K562 (cell line): ENCODE measurements around the gene MYO16. TPM values are rescaled to one million over a fixed set of nuclear protein-coding genes. Genes with fewer than 3 reads are reported as not detected.

Source experiments
- ATAC-seq: fragments of 200-7000 bp; cut with Tn5 transposase; 3 replicates; pipeline ENCODE4 v1.9.1; 2020; ENCODE audit warnings: moderate library complexity
- BruUV-seq: library from RNA; stranded (reverse); fragments of 400-500 nt; replicated peaks from 2 replicates; lab custom pipeline; 2021; lab: Mats Ljungman, UMichigan
- CTCF ChIA-PET: fragments of 300-600 bp; formaldehyde crosslinking; extraction: SDS; loops from one replicate; lab custom pipeline; 2021; ENCODE audit warnings: low intra/inter-chr PET ratio; lab: Yijun Ruan, JAX
- POLR2A ChIA-PET: fragments of 300-600, 350-650 bp; sonication (Branson Sonifier 250); formaldehyde crosslinking; extraction: SDS; loops from one replicate; lab custom pipeline; 2021; ENCODE audit warnings: antibody characterized with exemption, inconsistent platforms; lab: Yijun Ruan, JAX
- DNase-seq, 4 experiments: peaks; one replicate each; pipeline versions ENCODE4 v3.0.0 to v3.0.0-alpha.2; 2011 to 2018; ENCODE audit warnings: low spot score in 3 of 4, mixed read lengths in 3 of 4; ENCODE audit errors: extremely low read depth in 1 of 4
- FAIRE-seq: peaks from 2 replicates; lab custom pipeline; 2011; peaks lifted over from hg19 to GRCh38; lab: Jason Lieb, UNC
- H2AFZ ChIP-seq: 2 replicates; pipeline ENCODE4 v1.6.0; 2011; ENCODE audit warnings: low read depth, low read length, control low read depth, inconsistent platforms
- H3K27ac ChIP-seq: fragments of 200-600 bp; 3 replicates; pipeline ENCODE4 v1.8.0; 2011; ENCODE audit warnings: low read depth, mild to moderate bottlenecking, control low read depth, inconsistent platforms, low read length, moderate library complexity, mixed read lengths; ENCODE audit errors: extremely low read depth
- H3K27me3 ChIP-seq, 2 experiments: fragments of 300-600 bp in 1 of 2; 2 replicates in 1 of 2; 3 replicates in 1 of 2; pipeline versions ENCODE4 v1.6.0 to v1.8.0; 2011; ENCODE audit warnings: inconsistent platforms in 2 of 2, low read length in 2 of 2, mild to moderate bottlenecking in 1 of 2, mixed read lengths in 1 of 2, moderate library complexity in 1 of 2; ENCODE audit not compliant: control insufficient read depth in 2 of 2, insufficient read depth in 2 of 2
- H3K36me3 ChIP-seq: fragments of 300-600 bp; 3 replicates; pipeline ENCODE4 v1.8.0; 2011; ENCODE audit warnings: mild to moderate bottlenecking, low read length, inconsistent platforms; ENCODE audit not compliant: control insufficient read depth, insufficient read depth
- H3K4me1 ChIP-seq, 2 experiments: fragments of 200-600 bp in 1 of 2; replicated peaks in 1 of 2; 2 replicates in 1 of 2; 3 replicates in 1 of 2; pipeline versions ENCODE4 v1.5.1 to v1.8.0; 2011; ENCODE audit warnings: inconsistent platforms in 2 of 2, low read length in 2 of 2, mild to moderate bottlenecking in 1 of 2, mixed read lengths in 1 of 2, moderate library complexity in 1 of 2; ENCODE audit not compliant: control insufficient read depth in 2 of 2, insufficient read depth in 2 of 2
- H3K4me2 ChIP-seq: 2 replicates; pipeline ENCODE4 v1.6.1; 2011; ENCODE audit warnings: low read length, control low read depth, inconsistent platforms, mixed read lengths; ENCODE audit not compliant: insufficient read depth
- H3K4me3 ChIP-seq: fragments of 200-600 bp; sonication (generic), shearing (Covaris generic); 2 replicates; pipeline ENCODE4 v1.5.1; 2016; ENCODE audit warnings: control low read depth, inconsistent platforms
- H3K79me2 ChIP-seq: fragments of 200-600 bp; 3 replicates; pipeline ENCODE4 v1.8.0; 2011; ENCODE audit warnings: low read length, inconsistent platforms; ENCODE audit not compliant: control insufficient read depth, insufficient read depth
- H3K9ac ChIP-seq, 2 experiments: 2 replicates each; pipeline versions ENCODE4 v1.6.0 to v1.6.1; 2011; ENCODE audit warnings: low read depth in 2 of 2, low read length in 2 of 2, control low read depth in 1 of 2, inconsistent platforms in 1 of 2, mild to moderate bottlenecking in 1 of 2, mixed read lengths in 1 of 2; ENCODE audit not compliant: insufficient read depth in 1 of 2
- H3K9me1 ChIP-seq: one replicate; pipeline ENCODE4 v1.6.0; 2011; ENCODE audit warnings: inconsistent platforms, mild to moderate bottlenecking, low read length, moderate library complexity; ENCODE audit not compliant: control insufficient read depth, insufficient read depth
- H3K9me3 ChIP-seq: replicated peaks from 2 replicates; pipeline ENCODE4 v1.5.1; 2011; ENCODE audit warnings: low read depth, low read length, inconsistent platforms; ENCODE audit not compliant: control insufficient read depth, insufficient read depth
- H4K20me1 ChIP-seq: replicated peaks from 2 replicates; pipeline ENCODE4 v1.6.1; 2011; ENCODE audit warnings: low read length, inconsistent platforms, mixed read lengths; ENCODE audit not compliant: control insufficient read depth, insufficient read depth
- BRCA1 ChIP-seq, 2 experiments: fragments of 450-650 bp in 1 of 2; sonication (generic) in 1 of 2; formaldehyde crosslinking in 1 of 2; IDR thresholded peaks; 2 replicates each; pipeline versions ENCODE4 v1.5.0 to v1.6.1; 2017 to 2020; ENCODE audit warnings: mild to moderate bottlenecking in 1 of 2, missing genetic modification reagents in 1 of 2
- CBFA2T2 ChIP-seq: fragments of 450-650 bp; conservative IDR thresholded peaks from 2 replicates; pipeline ENCODE4 v1.6.1; 2017; ENCODE audit warnings: mild to moderate bottlenecking
- CBX3 ChIP-seq, 2 experiments: IDR thresholded peaks; 1 replicate in 1 of 2; 2 replicates in 1 of 2; pipeline ENCODE4 v1.6.1; 2012; ENCODE audit warnings: inconsistent platforms in 2 of 2, low read length in 2 of 2, borderline replicate concordance in 1 of 2, control low read depth in 1 of 2
- CHD2 ChIP-seq: IDR thresholded peaks from 2 replicates; pipeline ENCODE4 v1.6.1; 2011; ENCODE audit warnings: low read depth, low read length
- DPF2 ChIP-seq: fragments of 450-650 bp; IDR thresholded peaks from 2 replicates; pipeline ENCODE4 v1.6.1; 2016
- FOS ChIP-seq: IDR thresholded peaks from 3 replicates; pipeline ENCODE4 v1.6.1; 2011; ENCODE audit not compliant: insufficient read length; ENCODE audit errors: extremely low read depth
- HDAC1 ChIP-seq, 2 experiments: fragments of 450-650 bp; IDR thresholded peaks; 2 replicates each; pipeline ENCODE4 v1.6.1; 2016 to 2017; ENCODE audit warnings: inconsistent platforms in 1 of 2, mild to moderate bottlenecking in 1 of 2, moderate library complexity in 1 of 2
- LEF1 ChIP-seq: fragments of 450-650 bp; IDR thresholded peaks from 2 replicates; pipeline ENCODE4 v1.6.1; 2016; ENCODE audit warnings: mild to moderate bottlenecking
- PPARD ChIP-seq: fragments of 250-450 bp; sonication (Bioruptor Pico); IDR thresholded peaks from 2 replicates; pipeline ENCODE4 v1.8.0; 2022; ENCODE audit warnings: inconsistent platforms, mild to moderate bottlenecking, moderate library complexity
- PTRF ChIP-seq: fragments of 450-650 bp; IDR thresholded peaks from 2 replicates; pipeline ENCODE4 v1.6.1; 2016; ENCODE audit warnings: mild to moderate bottlenecking, missing genetic modification characterization, missing compliant biosample characterization
- ZFX ChIP-seq: sonication (generic); formaldehyde crosslinking; IDR thresholded peaks from 2 replicates; pipeline ENCODE4 v1.8.0; 2022; ENCODE audit warnings: mild to moderate bottlenecking, missing genetic modification reagents, moderate library complexity
- ZKSCAN8 ChIP-seq: fragments of 200-800 bp; sonication (Bioruptor generic); IDR thresholded peaks from 2 replicates; pipeline ENCODE4 v1.6.1; 2016; ENCODE audit warnings: missing genetic modification characterization, missing compliant biosample characterization
- ZNF143 ChIP-seq: sonication (generic); formaldehyde crosslinking; IDR thresholded peaks from 2 replicates; pipeline ENCODE4 v1.9.0; 2022; ENCODE audit warnings: mild to moderate bottlenecking, missing genetic modification reagents
- ZNF512 ChIP-seq: IDR thresholded peaks from 2 replicates; pipeline ENCODE4 v1.6.1; 2016; ENCODE audit warnings: missing genetic modification characterization, missing compliant biosample characterization
- ZNF699 ChIP-seq: fragments of 250-450 bp; sonication (Bioruptor Pico); IDR thresholded peaks from 2 replicates; pipeline ENCODE4 v1.8.0; 2021; ENCODE audit warnings: mild to moderate bottlenecking, moderate library complexity; ENCODE audit not compliant: insufficient replicate concordance
- ZNF79 ChIP-seq: fragments of 250-450 bp; sonication (Bioruptor Pico); IDR thresholded peaks from 2 replicates; pipeline ENCODE4 v1.4.0; 2020; ENCODE audit warnings: low read depth, mild to moderate bottlenecking, moderate library complexity
- WGBS: fragments of 100-300 bp; shearing (Covaris generic); methylation state at CpG from one replicate; pipeline ENCODE4 v1.1.6; 2016; ENCODE audit warnings: low coverage, mixed read lengths; ENCODE audit not compliant: insufficient coverage; ENCODE audit errors: missing lambda C conversion rate; 5-methylcytosine and 5-hydroxymethylcytosine counted together
- in situ Hi-C: fragments of 300-500 bp; cut with MboI; formaldehyde crosslinking; loops from 4 replicates; pipeline ENCODE4 v1.15.0; 2018; ENCODE audit warnings: inconsistent platforms, mixed read lengths
- intact Hi-C: fragments of 100-400 bp; cut with micrococcal nuclease; formaldehyde crosslinking; loops from 2 replicates; pipeline ENCODE4 v1.14.2; 2022
- polyA plus RNA-seq, 8 experiments: library from polyadenylated mRNA; depleted of rRNA in 4 of 8; stranded (reverse) in 5 of 8; unstranded in 3 of 8; fragments of >200 nt; fragmentation: Nextera tagmentation in 2 of 8; fragmentation: Illumina TruSeq in 1 of 8; extraction: Ambion mirVana in 2 of 8; extraction: Trizol in 1 of 8; gene quantifications; 2 replicates each; pipeline versions ENCODE4 v1.2.1 to v1.2.3, GENCODE V29; 2011 to 2014; ENCODE audit warnings: inconsistent platforms in 1 of 8, missing spikeins in 1 of 8
- total RNA-seq, 7 experiments: library from RNA; depleted of rRNA in 6 of 7; stranded (reverse); fragments of >200 nt in 6 of 7; fragmentation: Illumina TruSeq in 2 of 7; extraction: Trizol in 2 of 7; gene quantifications; 2 replicates each; pipeline versions ENCODE4 v1.2.1 to v1.2.3, GENCODE V29; 2011 to 2021; ENCODE audit warnings: low replicate concordance in 1 of 7

MYO16 gene
- total and polyA plus RNA-seq, 9 of the 15 experiments (the other 6 are each of a cell fraction or from before 2014, with no cell fraction given), result 4.3 to 45.7 (median 12.1) TPM

DNA sequence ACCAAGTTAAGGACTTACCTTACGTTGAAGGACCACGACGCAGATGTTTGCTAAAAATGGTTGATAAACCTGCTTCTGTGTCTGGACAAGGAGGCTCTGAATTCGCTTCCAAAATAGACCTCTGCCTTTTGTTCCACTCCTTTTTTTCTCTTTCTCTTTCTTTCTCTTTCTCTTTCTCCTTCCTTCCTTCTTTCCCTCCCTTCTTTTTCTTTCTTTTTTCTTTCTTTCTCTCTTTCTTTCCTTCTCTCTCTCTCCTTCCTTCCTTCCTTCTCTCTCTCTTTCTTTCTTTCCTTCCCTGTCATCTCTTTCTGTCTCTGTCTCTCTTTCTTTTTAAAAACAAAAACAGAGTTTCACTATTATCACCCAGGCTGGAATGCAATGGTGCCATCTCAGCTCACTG is 290.7 kb downstream of the MYO16 start:
- ChIA-PET CTCF (no interaction called here), POLR2A (no interaction called here)
- Histone ChIP-seq H3K4me1 (peaks cover 8 to 22% of the 10 kb centered on the region in 2 experiments; a peak in 4 of 5 replicates), H3K9ac (no peak overlapping the region), H3K36me3 (no peaks in the 10 kb centered on the region), H3K4me2 (no peak overlapping the region), H3K27me3 (no peaks in the 10 kb centered on the region), H3K27ac (no peak overlapping the region), H3K79me2 (no peaks in the 10 kb centered on the region), H3K9me3 (no peaks in the 10 kb centered on the region; the same call in 1 of the 2 replicates), H3K4me3 (no peak overlapping the region), H3K9me1 (no peaks in the 10 kb centered on the region), H2AFZ (no peak overlapping the region), H4K20me1 (no peaks in the 10 kb centered on the region)
- in situ Hi-C loops (loop anchor here (25.0 kb wide), 1 partner anchor 583 kb away; no protein-coding TSS in a partner anchor), intact Hi-C loops (no loop called here)
- no TSS peak for BruUV-seq
- DNase-seq (no peak), FAIRE-seq (no peak), ATAC-seq (no peak)
- no peak for TF ChIP-seq FOS
- TF ChIP-seq ZNF512 (tag), result peak; percentile 70
- no peak for TF ChIP-seq ZNF79 (CRISPR knock-in tag)
- WGBS, result 26% methylated on average over 3 of the region's 4 CpGs

DNA sequence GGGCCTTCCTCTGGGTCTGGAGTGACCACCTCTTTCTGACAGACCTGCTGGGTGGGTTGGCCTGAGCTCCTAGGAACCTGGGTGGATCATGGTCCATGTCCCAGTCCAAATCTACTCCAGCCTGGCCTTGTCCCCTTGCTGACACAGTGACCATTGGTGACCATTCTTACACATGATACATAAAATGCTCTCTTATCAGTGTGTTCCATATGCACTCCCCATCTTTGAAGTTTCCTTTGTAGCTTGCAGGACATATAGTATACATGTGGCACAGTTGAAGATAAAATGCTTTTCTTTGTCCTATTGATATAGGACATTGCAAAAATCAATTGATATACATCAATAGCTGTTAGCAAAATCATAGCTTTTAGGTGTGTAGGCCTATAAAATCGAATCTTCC is 291.8 kb downstream of the MYO16 start:
- in situ Hi-C loops, result loop anchor here (25.0 kb wide), 1 partner anchor 584 kb away; no protein-coding TSS in a partner anchor
- no peak for FAIRE-seq
- Histone ChIP-seq H2AFZ (peak overlapping the region; percentile 51; the same call in 1 of the 2 replicates), H3K9ac (no peak overlapping the region), H3K27ac (no peak overlapping the region; the same call in 2 of the 3 replicates), H3K9me1 (no peaks in the 10 kb centered on the region), H3K79me2 (no peaks in the 10 kb centered on the region), H3K36me3 (no peaks in the 10 kb centered on the region), H3K9me3 (no peaks in the 10 kb centered on the region), H3K27me3 (no peaks in the 10 kb centered on the region), H3K4me2 (0 out of 2 replicates have a peak overlapping the region, but pooled peaks have one; percentile 18), H3K4me3 (no peak overlapping the region), H4K20me1 (no peaks in the 10 kb centered on the region), H3K4me1 (peaks cover 8 to 11% of the 10 kb centered on the region in 2 experiments; a peak in 4 of 5 replicates)
- POLR2A ChIA-PET, result no interaction called here
- peak in 2 of 4 experiments; percentile 18 to 49 for DNase-seq
- peak; percentile 77 for ATAC-seq
- 0% methylated on average over 1 of the region's 1 CpG for WGBS
- CTCF ChIA-PET, result no interaction called here
- intact Hi-C loops, result no loop called here
- BruUV-seq, result no TSS peak
- TF ChIP-seq PPARD (no peak), BRCA1 (IDR thresholded peaks at IDR 0.05) (no peak), BRCA1 (CRISPR knock-in tag; IDR thresholded peaks at IDR 0.05) (no peak), DPF2 (0 out of 2 replicates have a peak, but pooled peaks have one; percentile 37), CBX3 (IDR thresholded peaks at IDR 0.05; ENCODE audit: borderline replicate concordance in 1 of 2, low read length in 2 of 2) (no peak), ZKSCAN8 (CRISPR knock-in tag) (peak; percentile 59; the same call in 1 of the 2 replicates), ZFX (CRISPR knock-in tag) (peak; percentile 40), ZNF699 (CRISPR knock-in tag) (no peak), LEF1 (peak; percentile 40; the same call in 1 of the 2 replicates), CHD2 (no peak), ZNF143 (no peak), CBFA2T2 (peak; percentile 38; the same call in 1 of the 2 replicates), HDAC1 (IDR thresholded peaks at IDR 0.05) (no peak), PTRF (tag) (no peak)
